ENCODE results near the gene PAX2.

Gene PAX2

DNA sequence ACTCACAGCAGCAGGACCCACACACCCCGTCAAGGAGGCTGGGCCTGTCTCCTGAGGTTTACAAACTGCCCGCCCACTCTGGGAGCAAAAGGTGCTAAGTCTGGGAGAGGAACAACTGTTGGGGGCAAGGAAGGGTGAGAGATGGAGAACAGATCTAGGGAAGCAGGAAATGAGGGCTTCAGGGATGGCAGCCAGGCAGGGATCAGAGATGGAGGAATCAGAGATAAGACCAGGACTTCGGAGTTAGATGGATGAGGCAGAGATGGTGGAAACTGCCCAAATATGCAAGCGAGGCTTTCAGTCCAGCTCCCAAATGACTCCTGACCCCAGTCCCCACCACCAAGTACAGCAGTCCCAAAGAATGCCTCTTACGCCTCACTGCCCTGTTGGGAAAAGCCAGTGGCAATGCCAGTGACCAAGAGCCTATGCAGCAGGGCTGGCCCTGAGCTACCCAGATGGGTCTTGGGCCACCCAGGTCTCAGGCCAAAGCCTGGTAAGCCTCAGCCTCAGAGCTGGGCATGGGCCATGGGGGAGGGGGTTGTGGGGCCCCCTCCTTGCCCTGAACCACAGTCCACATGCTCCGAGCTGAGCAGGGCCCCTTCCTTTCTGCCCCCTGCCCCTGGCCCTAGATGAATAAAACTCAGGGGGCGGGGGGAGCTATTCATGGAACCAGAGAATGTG is 127.9 kb downstream of the PAX2 start:
- no peak for FAIRE-seq
- DNase-seq (ENCODE audit: insufficient read length, low spot score) = no peak

DNA sequence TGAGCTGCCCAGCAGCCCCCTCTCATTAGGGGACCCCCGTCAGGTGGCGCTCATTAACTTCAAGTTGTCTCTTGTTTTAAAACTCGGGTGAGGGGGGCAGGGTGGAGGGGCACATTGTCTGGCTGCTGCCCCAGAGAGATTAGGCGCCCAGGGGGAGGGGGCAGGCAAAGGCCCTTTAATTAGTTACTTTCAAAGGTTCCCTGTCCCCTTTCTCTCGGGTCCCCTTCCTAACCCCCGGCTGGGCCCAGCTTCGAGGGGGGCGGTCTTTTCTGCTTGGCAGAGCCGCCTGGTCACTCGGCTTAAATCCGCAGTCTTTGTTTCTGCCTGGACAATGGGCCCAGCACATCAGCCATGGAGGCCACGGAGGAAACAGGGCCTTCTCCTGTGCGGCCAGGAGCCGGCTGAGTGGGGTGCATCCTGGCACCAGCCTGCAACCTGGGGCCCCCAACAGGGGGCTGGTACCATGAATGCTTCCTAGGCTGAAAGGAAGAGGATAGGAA is 128.5 kb downstream of the PAX2 start:
- no peak for FAIRE-seq

DNA sequence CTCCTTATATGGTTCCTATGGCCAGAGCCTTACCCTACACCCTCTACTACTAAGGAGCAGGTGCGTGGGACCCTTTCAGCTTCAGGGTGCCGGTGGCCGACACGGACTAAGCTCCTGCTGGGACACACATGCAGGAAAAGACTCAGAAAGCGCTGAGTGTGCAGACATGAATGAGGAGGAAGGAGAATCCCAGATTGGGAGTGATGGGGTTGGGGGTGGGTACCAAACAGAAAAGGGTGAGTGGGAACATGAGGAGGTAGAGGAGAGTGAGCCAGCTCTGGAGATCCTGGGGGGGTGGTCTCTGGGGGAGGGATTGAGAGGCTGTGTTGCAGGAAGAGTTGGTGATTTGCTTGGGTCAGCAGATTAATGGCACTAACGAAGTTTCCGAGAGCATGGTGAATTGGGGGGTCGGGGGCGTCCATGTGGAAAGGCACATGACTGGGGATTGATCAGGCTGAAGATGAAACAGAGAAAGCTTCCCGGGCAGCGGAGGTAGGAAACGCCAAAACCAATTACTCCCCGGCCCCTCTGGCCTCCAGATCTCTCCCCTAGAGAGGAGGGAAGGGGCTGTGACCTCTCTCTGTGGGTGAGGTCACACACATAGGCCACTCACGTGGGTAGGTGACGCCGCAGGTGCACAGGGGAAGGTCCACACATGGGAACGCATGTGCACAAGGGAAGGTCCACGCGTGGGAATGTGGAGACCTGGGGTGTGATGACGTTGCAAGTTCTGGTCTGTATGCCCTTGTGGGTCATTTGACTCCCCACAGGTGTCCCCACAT is 129.5 kb downstream of the PAX2 start:
- DNase-seq (ENCODE audit: insufficient read length, low spot score) (no peak), FAIRE-seq (no peak)

More for the DNA sequence above, 128.5 kb downstream of the PAX2 start:
- DNase-seq (ENCODE audit: insufficient read length, low spot score) = no peak

DNA sequence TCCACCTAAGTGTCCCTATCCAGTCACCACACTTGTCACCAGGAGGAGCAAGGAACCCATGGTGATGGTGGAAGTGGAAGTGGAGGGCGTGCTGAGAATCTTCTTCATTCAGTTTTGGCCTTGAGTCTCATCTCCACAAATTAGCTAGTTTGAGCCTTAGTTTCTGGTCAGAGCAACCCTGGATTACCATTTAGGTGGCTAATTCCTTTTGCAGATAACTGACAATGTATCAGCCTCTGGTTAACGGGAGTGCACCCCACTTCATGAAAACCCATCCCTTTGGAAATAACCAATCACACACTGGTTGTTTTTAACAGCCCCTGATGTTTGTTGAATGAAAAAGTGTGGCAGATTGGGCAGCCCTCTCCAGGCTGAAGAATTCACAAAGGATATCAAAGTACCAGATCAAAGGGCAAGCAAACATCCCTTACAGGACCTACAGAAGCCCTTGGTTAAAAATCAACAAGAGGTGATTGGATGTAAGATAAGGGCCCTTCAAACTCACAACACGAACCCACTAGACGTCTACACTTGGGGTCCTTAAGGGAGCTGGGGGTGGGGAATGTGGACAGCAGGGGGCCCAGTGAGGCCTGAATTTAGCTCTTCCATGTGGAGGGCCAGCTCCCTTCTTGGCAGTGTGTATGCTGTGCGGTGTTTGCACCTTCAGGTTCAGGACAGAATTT is 130.2 kb downstream of the PAX2 start:
- DNase-seq (ENCODE audit: insufficient read length, low spot score) = no peak
- FAIRE-seq = no peak

DNA sequence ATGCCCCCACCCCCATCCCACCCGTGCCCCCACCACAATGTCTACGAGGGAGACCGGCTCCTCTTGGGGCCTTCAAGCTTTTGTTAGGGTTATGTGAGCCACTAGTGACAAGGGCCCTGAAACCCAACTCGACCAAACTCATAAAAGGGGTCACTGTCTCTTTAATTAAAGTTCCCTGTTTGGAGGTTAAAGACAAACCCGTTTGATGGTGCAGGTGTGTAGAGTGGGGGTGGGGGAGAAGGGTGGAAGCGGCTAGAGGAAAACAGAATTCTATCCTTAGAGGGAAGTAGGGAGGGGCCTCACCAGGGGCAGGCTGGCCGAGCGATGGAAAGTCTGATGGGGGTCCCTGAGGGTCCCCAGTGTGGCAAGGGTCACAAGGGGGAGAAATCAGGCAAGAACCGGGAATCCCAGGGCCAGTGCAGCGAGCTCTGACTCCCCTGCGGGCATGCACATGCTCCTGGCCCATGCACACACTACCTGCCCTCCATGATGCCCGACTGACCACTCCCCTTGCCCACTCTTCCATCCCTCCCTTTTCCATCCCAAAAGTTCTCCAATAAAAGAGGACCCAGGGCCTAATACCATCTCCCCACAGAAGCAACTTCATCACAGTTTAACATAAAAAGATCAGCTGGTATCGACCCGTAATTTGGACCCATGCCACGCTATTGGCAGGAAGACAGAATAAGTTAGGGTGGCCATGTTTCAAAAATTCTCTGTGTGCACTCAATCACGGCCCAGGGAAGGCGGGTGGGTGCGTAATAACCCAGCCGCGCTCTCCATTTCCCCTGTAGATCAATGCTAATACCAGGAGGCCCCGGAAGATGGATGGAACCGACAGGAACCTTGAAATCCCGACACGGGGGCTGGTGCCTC is 131.4 kb downstream of the PAX2 start:
- FAIRE-seq (no peak), DNase-seq (ENCODE audit: insufficient read length, low spot score) (no peak)

DNA sequence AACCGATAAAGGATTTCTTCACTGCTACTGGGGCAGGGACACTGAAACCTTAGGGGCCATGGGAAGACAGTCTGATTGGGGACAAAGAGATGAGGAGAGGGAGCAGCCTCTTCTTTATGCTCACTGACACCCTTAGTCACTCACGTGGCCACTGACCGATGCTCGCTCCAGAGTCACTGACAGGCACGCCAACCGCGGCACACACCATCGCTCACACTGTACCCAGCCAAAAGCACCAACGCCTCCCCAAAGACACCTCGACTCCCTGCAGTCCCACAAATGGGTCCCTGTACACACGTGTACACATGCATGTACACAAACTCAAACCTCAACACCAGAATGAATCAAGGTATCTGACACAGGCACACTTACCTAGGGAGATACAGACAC is 132.1 kb downstream of the PAX2 start:
- FAIRE-seq (peak; percentile 48), DNase-seq (ENCODE audit: insufficient read length, low spot score) (no peak)

DNA sequence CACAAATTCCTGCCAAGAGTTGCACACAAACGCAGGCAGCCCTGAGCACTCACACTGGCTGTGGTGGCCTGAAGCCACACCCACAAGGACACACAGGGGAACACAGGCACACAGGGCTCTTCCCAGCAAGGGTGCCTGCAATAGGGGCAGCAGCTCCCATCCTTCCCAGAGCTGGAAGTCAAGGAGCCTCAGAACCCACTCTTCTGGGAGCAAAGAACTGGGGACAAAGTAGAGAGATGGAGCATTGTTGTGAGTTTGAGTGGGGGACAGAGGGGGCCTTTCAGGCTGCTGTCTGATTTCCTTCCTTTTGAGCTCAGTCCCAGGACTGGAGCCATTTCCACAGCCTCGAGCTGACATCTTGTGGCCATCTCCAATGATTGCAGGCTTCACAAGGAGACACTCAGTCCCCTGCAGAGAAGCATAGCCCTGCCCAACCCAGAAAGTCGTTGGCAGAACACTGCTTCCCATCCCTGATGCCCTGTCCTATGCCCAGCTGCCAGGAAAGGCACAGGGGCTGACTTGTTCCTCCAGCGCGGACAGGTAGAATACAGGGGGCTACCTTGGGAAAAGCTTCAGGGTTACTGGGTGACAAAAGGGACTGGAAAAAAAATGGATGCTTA is 133.0 kb downstream of the PAX2 start:
- peak; percentile 83 for DNase-seq (ENCODE audit: insufficient read length, low spot score)
- FAIRE-seq = peak; percentile 80

Data from HTR-8/SVneo (cell line).